ENCODE data around the gene CELA2B. TPM values are rescaled to one million over a fixed set of nuclear protein-coding genes. Genes with fewer than 3 reads are reported as not detected.

Gene CELA2B
- total RNA-seq, 2 experiments from 2014 or later = not detected

GRCh38 chr1:15441247-15441646 lies 34.7 kb upstream of the CELA2B start:
- Histone ChIP-seq H3K27ac (ENCODE audit: low read depth, low read length, poor library complexity, severe bottlenecking) (no peak overlapping the region), H3K36me3 (ENCODE audit: insufficient read depth, low read length) (no peaks in the 10 kb centered on the region), H3K4me3 (ENCODE audit: low read depth, low read length, poor library complexity, severe bottlenecking) (no peak overlapping the region), H3K9me3 (ENCODE audit: low read length) (no peaks in the 10 kb centered on the region), H3K79me2 (ENCODE audit: insufficient read depth, low read depth, low read length) (no peaks in the 10 kb centered on the region), H3K9me2 (ENCODE audit: insufficient read depth, low read length) (no peaks in the 10 kb centered on the region), H3K4me2 (ENCODE audit: low read length) (no peak overlapping the region), H3K4me1 (ENCODE audit: insufficient read depth, low read length, poor library complexity, severe bottlenecking) (no peaks in the 10 kb centered on the region), H4K20me1 (ENCODE audit: insufficient read depth, low read length) (no peaks in the 10 kb centered on the region), H2AFZ (ENCODE audit: low read length) (no peak overlapping the region)
- TF ChIP-seq EZH2phosphoT487 (IDR thresholded peaks at IDR 0.05; ENCODE audit: borderline replicate concordance, low read depth, low read length) (no peak), CTCF (conservative IDR thresholded peaks at IDR 0.05; ENCODE audit: low read length) (no peak)
- POLR2A ChIA-PET = no interaction called here
- DNase-seq (ENCODE audit: low spot score) = no peak
- intact Hi-C loops (cut with micrococcal nuclease; ENCODE audit: unreplicated experiment) = no loop called here
- no TSS peak for BruUV-seq (replicated peaks)
- CTCF ChIA-PET (ENCODE audit: unreplicated experiment) = no interaction called here

- Histone ChIP-seq H3K9me2 (ENCODE audit: insufficient read depth, low read length) (no peaks in the 10 kb centered on the region), H3K4me1 (ENCODE audit: insufficient read depth, low read length, poor library complexity, severe bottlenecking) (no peaks in the 10 kb centered on the region), H3K4me2 (ENCODE audit: low read length) (no peak overlapping the region), H3K4me3 (ENCODE audit: low read depth, low read length, poor library complexity, severe bottlenecking) (no peak overlapping the region), H3K27ac (ENCODE audit: low read depth, low read length, poor library complexity, severe bottlenecking) (no peak overlapping the region), H3K9me3 (ENCODE audit: low read length) (no peaks in the 10 kb centered on the region), H2AFZ (ENCODE audit: low read length) (no peak overlapping the region), H3K79me2 (ENCODE audit: insufficient read depth, low read depth, low read length) (no peaks in the 10 kb centered on the region), H3K36me3 (ENCODE audit: insufficient read depth, low read length) (no peaks in the 10 kb centered on the region), H4K20me1 (ENCODE audit: insufficient read depth, low read length) (no peaks in the 10 kb centered on the region)
- intact Hi-C loops (cut with micrococcal nuclease; ENCODE audit: unreplicated experiment) = no loop called here
- no TSS peak for BruUV-seq (replicated peaks)
- ChIA-PET POLR2A (no interaction called here), CTCF (ENCODE audit: unreplicated experiment) (no interaction called here)
- no peak for DNase-seq (ENCODE audit: low spot score)
- TF ChIP-seq EZH2phosphoT487 (IDR thresholded peaks at IDR 0.05; ENCODE audit: borderline replicate concordance, low read depth, low read length) (no peak), CTCF (conservative IDR thresholded peaks at IDR 0.05; ENCODE audit: low read length) (no peak)
Measured at GRCh38 chr1:15442119-15442518, 33.8 kb upstream of the CELA2B start.

GRCh38 chr1:15442759-15443158 lies 33.1 kb upstream of the CELA2B start:
- POLR2A ChIA-PET = no interaction called here
- no peak overlapping the region for H3K4me2 ChIP-seq (ENCODE audit: low read length)
- BruUV-seq (replicated peaks) = no TSS peak
- TF ChIP-seq EZH2phosphoT487 (IDR thresholded peaks at IDR 0.05; ENCODE audit: borderline replicate concordance, low read depth, low read length) (no peak), CTCF (conservative IDR thresholded peaks at IDR 0.05; ENCODE audit: low read length) (no peak)
- H3K4me3 ChIP-seq (ENCODE audit: low read depth, low read length, poor library complexity, severe bottlenecking) = no peak overlapping the region
- H2AFZ ChIP-seq (ENCODE audit: low read length) = no peak overlapping the region
- intact Hi-C loops (cut with micrococcal nuclease; ENCODE audit: unreplicated experiment) = no loop called here
- no peaks in the 10 kb centered on the region for H3K4me1 ChIP-seq (ENCODE audit: insufficient read depth, low read length, poor library complexity, severe bottlenecking)
- H3K79me2 ChIP-seq (ENCODE audit: insufficient read depth, low read depth, low read length) = no peaks in the 10 kb centered on the region
- CTCF ChIA-PET (ENCODE audit: unreplicated experiment) = no interaction called here
- no peaks in the 10 kb centered on the region for H3K9me2 ChIP-seq (ENCODE audit: insufficient read depth, low read length)
- H3K9me3 ChIP-seq (ENCODE audit: low read length) = no peaks in the 10 kb centered on the region
- H3K27ac ChIP-seq (ENCODE audit: low read depth, low read length, poor library complexity, severe bottlenecking) = no peak overlapping the region
- no peaks in the 10 kb centered on the region for H4K20me1 ChIP-seq (ENCODE audit: insufficient read depth, low read length)
- no peak for DNase-seq (ENCODE audit: low spot score)
- no peaks in the 10 kb centered on the region for H3K36me3 ChIP-seq (ENCODE audit: insufficient read depth, low read length)

Data from OCI-LY7 (cell line).